HepG2 (cell line): Measurements from ENCODE around the gene CHFR. TPM values are rescaled to one million over a fixed set of nuclear protein-coding genes. Genes with fewer than 3 reads are reported as not detected.

Experiments used
- ATAC-seq: fragments of 200-7000 bp; cut with Tn5 transposase; 3 replicates; pipeline ENCODE4 v1.9.1; 2020; ENCODE audit warnings: mild to moderate bottlenecking, moderate library complexity
- BruUV-seq: library from RNA; stranded (reverse); fragments of 400-500 nt; replicated peaks from 2 replicates; lab custom pipeline; 2021; lab: Mats Ljungman, UMichigan
- CTCF ChIA-PET: fragments of 300-600 bp; formaldehyde crosslinking; extraction: SDS; loops from one replicate; lab custom pipeline; 2021; ENCODE audit warnings: low total read pairs, inconsistent platforms, low intra/inter-chr PET ratio; lab: Yijun Ruan, JAX
- POLR2A ChIA-PET: fragments of 350-600 bp; sonication (Branson Sonifier 250); formaldehyde crosslinking; loops from one replicate; lab custom pipeline; 2020; ENCODE audit warnings: antibody characterized with exemption, inconsistent platforms; lab: Yijun Ruan, JAX
- DNase-seq: peaks from one replicate; pipeline ENCODE4 v3.0.0-alpha.2; 2015; ENCODE audit warnings: low spot score
- FAIRE-seq: peaks from 3 replicates; lab custom pipeline; 2011; peaks lifted over from hg19 to GRCh38; lab: Jason Lieb, UNC
- H2AFZ ChIP-seq: one replicate; pipeline ENCODE4 v1.6.1; 2011; ENCODE audit warnings: low read length, inconsistent platforms
- H3K27ac ChIP-seq: fragments of 300-600 bp; 3 replicates; pipeline ENCODE4 v1.8.0; 2011; ENCODE audit warnings: mixed run types, mild to moderate bottlenecking, mixed read lengths, low read length, inconsistent platforms; ENCODE audit not compliant: insufficient read depth; ENCODE audit errors: extremely low read length
- H3K27me3 ChIP-seq, 2 experiments: fragments of 200-600 bp in 1 of 2; 2 replicates in 1 of 2; 3 replicates in 1 of 2; pipeline versions ENCODE4 v1.6.0 to v1.8.0; 2011; ENCODE audit warnings: low read length in 2 of 2, mild to moderate bottlenecking in 2 of 2, moderate library complexity in 2 of 2, inconsistent platforms in 1 of 2; ENCODE audit not compliant: insufficient read depth in 2 of 2, control insufficient read depth in 1 of 2
- H3K36me3 ChIP-seq, 2 experiments: fragments of 200-600 bp in 1 of 2; replicated peaks in 1 of 2; 2 replicates in 1 of 2; 3 replicates in 1 of 2; pipeline versions ENCODE4 v1.5.1 to v1.8.0; 2011; ENCODE audit warnings: low read length in 2 of 2, inconsistent platforms in 1 of 2; ENCODE audit not compliant: insufficient read depth in 2 of 2, control insufficient read depth in 1 of 2
- H3K4me1 ChIP-seq: 2 replicates; pipeline ENCODE4 v1.5.1; 2012; ENCODE audit warnings: low read length, inconsistent platforms; ENCODE audit not compliant: insufficient read depth
- H3K4me2 ChIP-seq: 2 replicates; pipeline ENCODE4 v1.6.0; 2011; ENCODE audit warnings: low read depth, low read length, inconsistent platforms
- H3K4me3 ChIP-seq, 3 experiments: fragments of 200-600 bp in 1 of 3; sonication (generic), shearing (Covaris generic) in 1 of 3; replicated peaks in 1 of 3; 2 replicates each; pipeline ENCODE4 v1.5.1; 2011 to 2016; ENCODE audit warnings: low read length in 3 of 3, inconsistent platforms in 2 of 3, low read depth in 2 of 3, mild to moderate bottlenecking in 2 of 3, control low read depth in 1 of 3, mixed read lengths in 1 of 3; ENCODE audit not compliant: insufficient read depth in 1 of 3
- H3K79me2 ChIP-seq: one replicate; pipeline ENCODE4 v1.6.1; 2011; ENCODE audit warnings: low read length, inconsistent platforms; ENCODE audit not compliant: insufficient read depth
- H3K9ac ChIP-seq: 2 replicates; pipeline ENCODE4 v1.6.0; 2011; ENCODE audit warnings: mild to moderate bottlenecking, low read depth, low read length, inconsistent platforms; ENCODE audit not compliant: insufficient read depth
- H3K9me3 ChIP-seq: 2 replicates; pipeline ENCODE4 v1.5.1; 2012; ENCODE audit warnings: mild to moderate bottlenecking, low read length
- H4K20me1 ChIP-seq: 2 replicates; pipeline ENCODE4 v1.6.0; 2011; ENCODE audit warnings: inconsistent platforms, mild to moderate bottlenecking, low read length, moderate library complexity; ENCODE audit not compliant: insufficient read depth
- ARHGAP35 ChIP-seq: sonication (generic); formaldehyde crosslinking; IDR thresholded peaks from 2 replicates; pipeline ENCODE4 v1.9.0; 2022; ENCODE audit warnings: mild to moderate bottlenecking, inconsistent platforms, moderate library complexity, missing genetic modification reagents, borderline replicate concordance
- HNRNPK ChIP-seq: fragments of 200-400 bp; formaldehyde crosslinking; IDR thresholded peaks from 2 replicates; pipeline ENCODE4 v1.6.1; 2018; ENCODE audit warnings: low read length, low read depth, moderate library complexity, mild to moderate bottlenecking; ENCODE audit not compliant: poor library complexity, severe bottlenecking
- MAFK ChIP-seq, 2 experiments: IDR thresholded peaks in 1 of 2; conservative IDR thresholded peaks in 1 of 2; 2 replicates each; pipeline ENCODE4 v1.6.1; 2011; ENCODE audit warnings: improper control_type of control experiment in 2 of 2, low read length in 2 of 2
- MEIS2 ChIP-seq: sonication (generic); formaldehyde crosslinking; IDR thresholded peaks from 2 replicates; pipeline ENCODE4 v1.9.0; 2021; ENCODE audit warnings: mild to moderate bottlenecking, missing genetic modification reagents
- MIER3 ChIP-seq: IDR thresholded peaks from 2 replicates; pipeline ENCODE4 v1.6.1; 2016; ENCODE audit warnings: missing compliant biosample characterization, borderline replicate concordance
- MYC ChIP-seq: sonication (generic); formaldehyde crosslinking; IDR thresholded peaks from 2 replicates; pipeline ENCODE4 v1.9.0; 2021; ENCODE audit warnings: missing genetic modification reagents, borderline replicate concordance
- NFKBIZ ChIP-seq: IDR thresholded peaks from 2 replicates; pipeline ENCODE4 v1.6.1; 2018; ENCODE audit warnings: missing genetic modification reagents, missing compliant biosample characterization
- TBX3 ChIP-seq: fragments of 450-650 bp; IDR thresholded peaks from 2 replicates; pipeline ENCODE4 v1.6.1; 2017; ENCODE audit warnings: antibody characterized with exemption, mild to moderate bottlenecking, inconsistent platforms, borderline replicate concordance
- ZNF17 ChIP-seq: sonication (generic); formaldehyde crosslinking; IDR thresholded peaks from 2 replicates; pipeline ENCODE4 v1.5.0; 2020; ENCODE audit warnings: mild to moderate bottlenecking, missing genetic modification reagents
- ZNF256 ChIP-seq: sonication (generic); formaldehyde crosslinking; conservative IDR thresholded peaks from 2 replicates; pipeline ENCODE4 v1.4.0; 2020; ENCODE audit warnings: missing genetic modification reagents
- ZNF530 ChIP-seq: sonication (generic); formaldehyde crosslinking; IDR thresholded peaks from 2 replicates; pipeline ENCODE4 v1.5.0; 2020; ENCODE audit warnings: low read depth, mild to moderate bottlenecking, missing genetic modification reagents
- ZNF781 ChIP-seq: sonication (generic); formaldehyde crosslinking; IDR thresholded peaks from 2 replicates; pipeline ENCODE4 v1.5.1; 2020; ENCODE audit warnings: borderline replicate concordance, mild to moderate bottlenecking, missing genetic modification reagents; ENCODE audit errors: not compliant biosample characterization
- WGBS: methylation state at CpG from one replicate; pipeline ENCODE4 v1.1.6; 2017; ENCODE audit warnings: low lambda C conversion rate; 5-methylcytosine and 5-hydroxymethylcytosine counted together
- in situ Hi-C: cut with HindIII; loops from 2 replicates; pipeline ENCODE4 v1.10.0; 2017; ENCODE audit warnings: low pct_unique_long_range_greater_than_20kb; ENCODE audit not compliant: extremely low pct_ligation_motif_present
- intact Hi-C: fragments of 100-400 bp; cut with micrococcal nuclease; formaldehyde crosslinking; loops from one replicate; pipeline ENCODE4 v1.10.0; 2022; ENCODE audit not compliant: unreplicated experiment
- polyA plus RNA-seq, 8 experiments: library from polyadenylated mRNA; depleted of rRNA in 3 of 8; stranded (reverse) in 7 of 8; unstranded in 1 of 8; fragments of >200 nt; fragmentation: Illumina TruSeq in 4 of 8; extraction: Trizol in 4 of 8; gene quantifications; 2 replicates each; pipeline versions ENCODE4 v1.2.1 to v1.2.3, GENCODE V29; 2011 to 2016; ENCODE audit warnings: low read depth in 4 of 8, missing spikeins in 1 of 8, mixed read lengths in 1 of 8; ENCODE audit not compliant: insufficient read depth in 1 of 8
- total RNA-seq, 5 experiments: library from RNA; depleted of rRNA; stranded (reverse); fragments of >200 nt; fragmentation: Illumina TruSeq; extraction: Trizol; gene quantifications; 2 replicates each; pipeline ENCODE4 v1.2.3, GENCODE V29; 2016; ENCODE audit warnings: low read depth in 1 of 5
- TF ChIP-seq, protein P1 (sequence below): sonication (generic); formaldehyde crosslinking; IDR thresholded peaks from 2 replicates; pipeline ENCODE4 v1.4.0; 2020; ENCODE audit warnings: missing genetic modification reagents, borderline replicate concordance
- TF ChIP-seq, protein P2 (sequence below): sonication (generic); formaldehyde crosslinking; IDR thresholded peaks from 2 replicates; pipeline ENCODE4 v1.5.0; 2020; ENCODE audit warnings: missing genetic modification reagents
- TF ChIP-seq, protein P3 (sequence below): IDR thresholded peaks from 2 replicates; pipeline ENCODE4 v1.6.1; 2016; ENCODE audit warnings: mild to moderate bottlenecking
- TF ChIP-seq, protein P4 (sequence below): sonication (generic); formaldehyde crosslinking; conservative IDR thresholded peaks from 2 replicates; pipeline ENCODE4 v1.8.0; 2022; ENCODE audit warnings: mild to moderate bottlenecking, moderate library complexity, missing genetic modification reagents

Gene CHFR
- total and polyA plus RNA-seq, 2 of the 13 experiments (the other 11 are each of a cell fraction or from before 2014, with no cell fraction given) = 21.4 to 21.5 TPM

DNA sequence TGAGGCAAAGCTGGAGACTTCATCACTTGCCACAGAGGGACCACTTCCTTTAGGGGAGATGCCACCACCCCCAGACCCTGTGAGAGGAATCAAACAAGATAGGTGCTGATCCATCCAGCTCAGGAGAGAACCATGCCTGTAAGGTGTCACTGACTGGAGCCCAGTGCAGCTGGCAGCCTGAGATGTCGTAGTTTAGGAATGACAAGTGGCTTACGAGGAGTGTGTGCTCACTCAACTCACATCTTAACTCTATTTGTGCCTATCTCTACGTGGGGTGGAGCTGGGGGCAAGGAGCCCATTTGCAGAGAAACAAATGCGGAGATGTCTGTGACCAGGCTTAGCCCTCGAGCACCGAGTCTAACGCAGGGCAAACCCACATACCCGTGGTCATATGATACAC is 25.8 kb downstream of the CHFR start:
- FAIRE-seq (no peak), DNase-seq (no peak), ATAC-seq (no peak)
- Histone ChIP-seq H3K36me3 (peaks cover 7 to 42% of the 10 kb centered on the region in 2 experiments), H3K27me3 (no peaks in the 10 kb centered on the region), H3K9ac (no peak overlapping the region), H3K79me2 (no peaks in the 10 kb centered on the region), H2AFZ (no peak overlapping the region), H3K27ac (no peak overlapping the region), H3K4me3 (no peak overlapping the region), H3K9me3 (peaks cover 7% of the 10 kb centered on the region; the same call in 1 of the 2 replicates), H3K4me1 (no peaks in the 10 kb centered on the region), H4K20me1 (no peaks in the 10 kb centered on the region), H3K4me2 (no peak overlapping the region)
- WGBS = 96% methylated on average over 4 of the region's 8 CpGs
- ChIA-PET POLR2A (no interaction called here), CTCF (no interaction called here)
- BruUV-seq = no TSS peak
- in situ Hi-C loops (no loop called here), intact Hi-C loops (no loop called here)
- no peak for TF ChIP-seq NFKBIZ (CRISPR knock-in tag)
- TF ChIP-seq MIER3 (CRISPR knock-in tag) = no peak
- no peak for TF ChIP-seq MAFK (conservative IDR thresholded peaks at IDR 0.05 in 1 of 2, IDR thresholded peaks at IDR 0.05 in 1 of 2; ENCODE audit: low read length in 2 of 2)
- TF ChIP-seq, protein P1, sequence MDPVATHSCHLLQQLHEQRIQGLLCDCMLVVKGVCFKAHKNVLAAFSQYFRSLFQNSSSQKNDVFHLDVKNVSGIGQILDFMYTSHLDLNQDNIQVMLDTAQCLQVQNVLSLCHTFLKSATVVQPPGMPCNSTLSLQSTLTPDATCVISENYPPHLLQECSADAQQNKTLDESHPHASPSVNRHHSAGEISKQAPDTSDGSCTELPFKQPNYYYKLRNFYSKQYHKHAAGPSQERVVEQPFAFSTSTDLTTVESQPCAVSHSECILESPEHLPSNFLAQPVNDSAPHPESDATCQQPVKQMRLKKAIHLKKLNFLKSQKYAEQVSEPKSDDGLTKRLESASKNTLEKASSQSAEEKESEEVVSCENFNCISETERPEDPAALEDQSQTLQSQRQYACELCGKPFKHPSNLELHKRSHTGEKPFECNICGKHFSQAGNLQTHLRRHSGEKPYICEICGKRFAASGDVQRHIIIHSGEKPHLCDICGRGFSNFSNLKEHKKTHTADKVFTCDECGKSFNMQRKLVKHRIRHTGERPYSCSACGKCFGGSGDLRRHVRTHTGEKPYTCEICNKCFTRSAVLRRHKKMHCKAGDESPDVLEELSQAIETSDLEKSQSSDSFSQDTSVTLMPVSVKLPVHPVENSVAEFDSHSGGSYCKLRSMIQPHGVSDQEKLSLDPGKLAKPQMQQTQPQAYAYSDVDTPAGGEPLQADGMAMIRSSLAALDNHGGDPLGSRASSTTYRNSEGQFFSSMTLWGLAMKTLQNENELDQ (CRISPR knock-in tag) = no peak
- no peak for TF ChIP-seq MEIS2 (CRISPR knock-in tag)
- no peak for TF ChIP-seq ZNF781 (CRISPR knock-in tag)
- TF ChIP-seq, protein P2, sequence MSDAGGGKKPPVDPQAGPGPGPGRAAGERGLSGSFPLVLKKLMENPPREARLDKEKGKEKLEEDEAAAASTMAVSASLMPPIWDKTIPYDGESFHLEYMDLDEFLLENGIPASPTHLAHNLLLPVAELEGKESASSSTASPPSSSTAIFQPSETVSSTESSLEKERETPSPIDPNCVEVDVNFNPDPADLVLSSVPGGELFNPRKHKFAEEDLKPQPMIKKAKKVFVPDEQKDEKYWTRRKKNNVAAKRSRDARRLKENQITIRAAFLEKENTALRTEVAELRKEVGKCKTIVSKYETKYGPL (CRISPR knock-in tag) = no peak
- no peak for TF ChIP-seq ZNF17 (CRISPR knock-in tag)
- TF ChIP-seq, protein P3, sequence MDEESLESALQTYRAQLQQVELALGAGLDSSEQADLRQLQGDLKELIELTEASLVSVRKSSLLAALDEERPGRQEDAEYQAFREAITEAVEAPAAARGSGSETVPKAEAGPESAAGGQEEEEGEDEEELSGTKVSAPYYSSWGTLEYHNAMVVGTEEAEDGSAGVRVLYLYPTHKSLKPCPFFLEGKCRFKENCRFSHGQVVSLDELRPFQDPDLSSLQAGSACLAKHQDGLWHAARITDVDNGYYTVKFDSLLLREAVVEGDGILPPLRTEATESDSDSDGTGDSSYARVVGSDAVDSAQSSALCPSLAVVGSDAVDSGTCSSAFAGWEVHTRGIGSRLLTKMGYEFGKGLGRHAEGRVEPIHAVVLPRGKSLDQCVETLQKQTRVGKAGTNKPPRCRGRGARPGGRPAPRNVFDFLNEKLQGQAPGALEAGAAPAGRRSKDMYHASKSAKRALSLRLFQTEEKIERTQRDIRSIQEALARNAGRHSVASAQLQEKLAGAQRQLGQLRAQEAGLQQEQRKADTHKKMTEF = no peak
- TF ChIP-seq ZNF256 (CRISPR knock-in tag) = no peak
- no peak for TF ChIP-seq HNRNPK
- TF ChIP-seq ZNF530 (CRISPR knock-in tag) = no peak
- TF ChIP-seq TBX3 = no peak
- TF ChIP-seq, protein P4, sequence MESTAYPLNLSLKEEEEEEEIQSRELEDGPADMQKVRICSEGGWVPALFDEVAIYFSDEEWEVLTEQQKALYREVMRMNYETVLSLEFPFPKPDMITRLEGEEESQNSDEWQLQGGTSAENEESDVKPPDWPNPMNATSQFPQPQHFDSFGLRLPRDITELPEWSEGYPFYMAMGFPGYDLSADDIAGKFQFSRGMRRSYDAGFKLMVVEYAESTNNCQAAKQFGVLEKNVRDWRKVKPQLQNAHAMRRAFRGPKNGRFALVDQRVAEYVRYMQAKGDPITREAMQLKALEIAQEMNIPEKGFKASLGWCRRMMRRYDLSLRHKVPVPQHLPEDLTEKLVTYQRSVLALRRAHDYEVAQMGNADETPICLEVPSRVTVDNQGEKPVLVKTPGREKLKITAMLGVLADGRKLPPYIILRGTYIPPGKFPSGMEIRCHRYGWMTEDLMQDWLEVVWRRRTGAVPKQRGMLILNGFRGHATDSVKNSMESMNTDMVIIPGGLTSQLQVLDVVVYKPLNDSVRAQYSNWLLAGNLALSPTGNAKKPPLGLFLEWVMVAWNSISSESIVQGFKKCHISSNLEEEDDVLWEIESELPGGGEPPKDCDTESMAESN (CRISPR knock-in tag) = no peak
- TF ChIP-seq ARHGAP35 = no peak
- no peak for TF ChIP-seq MYC (CRISPR knock-in tag)
